Measurements from ENCODE around the gene SHISA5.

DNA sequence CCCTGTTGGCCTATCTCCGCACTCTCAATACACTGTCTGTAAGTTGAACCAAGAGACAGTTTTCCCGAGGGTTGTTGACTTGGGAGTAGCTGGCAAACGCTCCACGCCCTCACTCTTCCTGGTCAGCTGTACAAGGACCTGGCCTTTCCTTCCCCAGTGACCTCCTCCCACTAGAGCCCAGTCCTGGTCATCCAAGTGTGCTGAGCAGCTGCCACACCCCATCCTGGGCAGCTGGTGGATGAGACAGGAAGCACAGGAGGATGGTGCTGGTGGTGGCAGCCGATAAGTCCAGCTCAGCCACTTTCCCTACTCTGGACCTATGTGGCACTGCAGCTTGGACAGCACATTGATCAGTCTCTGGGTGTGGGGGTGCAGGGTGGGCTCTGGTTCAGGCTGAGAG is 32.8 kb upstream of the SHISA5 start:
- TF ChIP-seq POLR2AphosphoS5 (IDR thresholded peaks at IDR 0.05; ENCODE audit: borderline replicate concordance, low read depth, low read length) (no peak), EZH2 (IDR thresholded peaks at IDR 0.05) (no peak), FOXP2 (optimal IDR thresholded peaks at IDR 0.05; ENCODE audit: control extremely low read depth, extremely low read length, insufficient read depth) (no peak)

All from SK-N-MC (cell line).